Jurkat, Clone E6-1 (cell line): ENCODE measurements around the gene CARD10.
A peak's percentile ranks its signal among the peaks of the same experiment; 100 is the strongest.
"Not testable (repeated sequence)": the region's sequence is repeated elsewhere in the genome, so short reads cannot be mapped to it uniquely, and the experiment has no call there.

Experiments
- DNase-seq: peaks from one replicate; pipeline ENCODE4 v3.0.0-alpha.2; 2011; ENCODE audit warnings: low read depth, low spot score
- H3K4me3 ChIP-seq: 2 replicates; pipeline ENCODE4 v1.5.1; 2011; ENCODE audit warnings: mild to moderate bottlenecking, low read length, control low read depth, moderate library complexity

Gene CARD10

DNA sequence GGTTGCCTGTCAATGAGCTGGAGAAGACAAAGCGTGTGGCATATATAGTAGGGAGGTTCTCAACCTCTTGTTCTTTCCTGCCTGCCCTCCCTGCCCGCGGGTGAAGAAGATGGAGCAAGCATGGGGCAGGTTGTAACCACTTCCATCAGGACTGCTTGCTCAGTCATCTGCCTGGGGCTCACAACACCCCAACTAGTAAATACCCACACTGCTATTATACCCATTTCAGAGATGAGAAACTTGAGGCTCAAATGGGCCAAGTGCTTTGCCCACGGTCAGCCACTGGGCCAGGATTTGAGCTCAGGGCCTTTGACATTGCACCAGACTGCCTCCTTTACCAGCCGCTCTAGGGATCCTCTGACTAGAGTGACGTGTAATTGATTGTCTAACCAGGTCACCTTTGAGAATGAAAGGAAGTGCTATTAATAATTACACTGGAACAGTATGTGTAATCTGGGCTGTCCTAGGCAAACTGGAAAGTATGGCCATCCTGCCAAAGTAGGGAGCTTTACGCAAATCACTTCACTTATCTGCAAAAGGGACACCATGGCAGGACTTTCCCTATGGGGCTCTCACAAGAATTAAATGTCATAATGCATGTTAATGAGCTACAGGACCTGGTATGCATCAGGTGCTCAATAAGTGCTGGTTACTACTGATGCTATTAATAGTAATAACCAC lies 38.2 kb upstream of the CARD10 start:
- no peak overlapping the region for H3K4me3 ChIP-seq
- no peak for DNase-seq

DNA sequence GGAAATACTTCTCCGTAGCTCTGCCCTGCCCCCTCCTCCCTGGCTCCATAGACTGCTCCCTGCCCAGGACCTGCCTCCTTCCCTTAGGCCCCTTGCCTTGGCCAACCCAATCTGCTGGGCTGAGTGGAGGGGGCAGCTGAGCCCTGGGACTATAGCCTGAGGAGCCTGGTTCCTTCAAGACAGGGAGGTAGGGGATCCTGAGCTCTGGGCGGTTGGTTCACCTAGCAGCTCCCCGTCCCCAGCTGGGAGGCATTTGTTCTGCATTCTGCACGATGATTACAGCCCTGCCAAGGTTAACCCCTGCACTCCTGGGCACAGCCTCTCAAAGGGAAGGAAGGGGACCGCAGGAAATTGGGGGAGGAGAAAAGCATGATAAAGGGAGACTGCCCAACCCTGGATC lies 37.5 kb upstream of the CARD10 start:
- H3K4me3 ChIP-seq, result no peak overlapping the region
- no peak for DNase-seq

DNA sequence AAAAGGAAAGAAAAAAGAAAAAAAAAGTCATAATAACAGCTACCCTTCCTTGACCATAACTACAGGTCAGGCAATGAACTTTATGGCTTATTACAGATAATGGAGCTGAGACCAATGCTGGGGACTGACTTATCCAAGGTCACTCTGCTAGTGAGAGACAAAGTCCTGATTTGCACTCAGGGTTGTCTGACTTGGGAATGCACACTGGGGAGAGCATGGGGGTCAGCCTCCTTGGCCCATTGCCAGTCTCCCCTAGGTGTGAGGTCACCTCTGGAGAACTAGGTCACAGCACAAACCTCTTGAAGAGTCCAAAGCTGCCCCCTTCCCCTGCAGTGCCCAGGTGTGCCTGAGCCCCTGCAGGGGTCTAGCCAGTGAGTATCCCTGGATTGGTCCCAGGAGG lies 35.8 kb upstream of the CARD10 start:
- DNase-seq, result no peak
- H3K4me3 ChIP-seq, result no peak overlapping the region

DNA sequence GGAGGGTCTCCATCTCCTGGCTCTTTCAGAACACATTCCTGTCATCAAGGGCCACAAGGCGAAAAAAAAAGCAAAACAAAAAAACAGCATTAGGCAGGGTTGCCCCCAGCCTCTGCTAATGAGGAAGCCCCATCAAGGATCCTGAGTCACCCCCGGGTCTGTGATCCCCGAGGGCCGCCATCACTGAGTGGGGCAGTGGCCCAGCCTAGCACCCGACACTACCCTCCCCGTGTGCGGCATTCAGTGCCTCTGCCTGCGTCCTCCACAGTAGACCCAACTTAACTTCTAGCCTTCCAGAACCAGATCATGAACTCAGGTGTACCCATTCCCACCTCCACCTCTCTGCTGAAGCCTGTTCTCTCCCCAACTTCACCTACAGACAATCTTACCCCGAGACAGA lies 34.5 kb upstream of the CARD10 start:
- H3K4me3 ChIP-seq, result no peak overlapping the region
- DNase-seq, result no peak

DNA sequence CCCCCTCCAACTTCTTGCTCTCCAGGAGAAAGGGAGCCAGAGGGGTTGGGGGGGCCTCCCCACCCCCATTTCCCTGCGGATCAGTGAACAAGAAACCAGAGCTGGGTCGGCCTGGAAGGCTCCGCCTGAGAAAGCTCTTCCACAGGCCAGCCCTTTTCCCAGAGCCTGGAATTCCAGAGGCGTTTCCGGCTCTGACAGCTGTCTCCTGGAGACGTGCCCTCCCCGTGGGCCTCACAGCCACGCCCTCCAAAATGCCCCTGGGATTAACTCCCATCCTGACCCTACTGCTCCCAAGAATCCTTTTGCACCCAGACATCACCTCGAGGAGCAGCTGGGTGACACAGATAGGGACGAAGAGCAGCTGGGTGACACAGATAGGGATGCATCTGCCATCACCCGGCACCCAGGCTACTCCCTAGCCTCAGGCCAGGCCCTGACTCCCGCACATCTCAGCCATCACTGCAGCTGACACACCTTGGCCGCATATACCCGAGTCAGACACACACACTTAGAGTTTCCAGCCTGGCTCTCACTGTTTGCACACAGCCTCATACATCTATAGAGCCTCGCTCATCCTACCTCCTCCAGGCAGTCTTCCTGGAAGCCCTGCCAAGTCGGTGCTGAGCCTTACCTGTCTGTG lies 33.4 kb upstream of the CARD10 start:
- DNase-seq, result no peak

DNA sequence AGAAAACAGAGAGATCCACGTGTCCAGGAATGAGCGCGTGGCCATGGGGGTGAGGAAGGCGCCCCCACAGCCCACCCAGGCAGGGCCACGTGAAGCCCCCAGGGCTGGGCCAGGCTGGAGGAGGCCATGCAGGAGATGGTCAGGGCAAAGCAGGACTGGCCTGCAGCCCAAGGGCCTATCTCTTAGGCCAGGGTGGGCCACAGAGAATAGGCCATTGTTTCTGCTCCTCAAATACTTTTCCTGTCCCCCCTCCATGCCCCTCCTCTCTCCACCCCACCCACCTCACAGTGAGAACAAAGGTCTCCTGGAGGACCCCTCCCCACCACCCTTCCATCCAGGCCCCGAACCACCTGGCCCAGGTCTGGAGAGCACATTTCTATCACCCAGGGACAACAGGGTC lies 32.8 kb upstream of the CARD10 start:
- no peak overlapping the region for H3K4me3 ChIP-seq
- no peak for DNase-seq

More for the DNA sequence above, 33.4 kb upstream of the CARD10 start:
- no peak overlapping the region for H3K4me3 ChIP-seq

DNA sequence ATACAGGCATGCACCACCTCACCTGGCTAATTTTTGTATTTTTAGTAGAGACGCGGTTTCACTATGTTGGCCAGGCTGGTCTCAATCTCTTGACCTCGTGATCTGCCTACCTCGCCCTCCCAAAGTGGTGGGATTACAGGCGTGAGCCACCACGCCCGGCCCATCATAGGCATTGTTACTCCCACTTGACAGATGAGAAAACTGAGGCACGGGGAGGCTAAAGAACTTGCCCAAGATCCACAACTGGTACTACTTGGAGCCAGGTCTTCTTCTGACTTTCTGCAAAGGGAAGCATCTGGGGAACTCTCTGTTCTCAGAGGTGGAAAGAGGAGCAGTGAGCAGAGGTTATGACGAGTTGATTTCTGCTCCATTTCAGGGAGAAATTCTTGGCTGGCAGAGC lies 31.7 kb upstream of the CARD10 start:
- not testable (repeated sequence) for DNase-seq, H3K4me3 ChIP-seq

DNA sequence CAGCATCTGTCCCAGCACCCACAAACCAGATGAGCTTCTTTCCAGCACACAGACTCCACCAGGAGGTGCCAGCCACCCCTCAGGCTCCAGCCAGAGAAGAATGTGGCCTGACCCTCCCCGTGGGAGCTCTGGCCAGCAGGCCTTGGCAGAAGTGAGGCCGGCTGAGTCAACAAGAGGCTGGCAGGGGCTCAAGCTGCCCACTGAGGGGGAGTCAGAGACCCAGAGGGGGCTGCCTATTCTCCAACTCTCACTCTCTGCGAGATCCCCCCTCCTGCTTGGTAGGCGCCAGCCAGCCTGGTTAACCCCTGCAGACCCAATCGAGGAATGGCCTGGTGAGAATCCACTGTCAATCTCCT lies 30.5 kb upstream of the CARD10 start:
- no peak overlapping the region for H3K4me3 ChIP-seq
- DNase-seq, result no peak

DNA sequence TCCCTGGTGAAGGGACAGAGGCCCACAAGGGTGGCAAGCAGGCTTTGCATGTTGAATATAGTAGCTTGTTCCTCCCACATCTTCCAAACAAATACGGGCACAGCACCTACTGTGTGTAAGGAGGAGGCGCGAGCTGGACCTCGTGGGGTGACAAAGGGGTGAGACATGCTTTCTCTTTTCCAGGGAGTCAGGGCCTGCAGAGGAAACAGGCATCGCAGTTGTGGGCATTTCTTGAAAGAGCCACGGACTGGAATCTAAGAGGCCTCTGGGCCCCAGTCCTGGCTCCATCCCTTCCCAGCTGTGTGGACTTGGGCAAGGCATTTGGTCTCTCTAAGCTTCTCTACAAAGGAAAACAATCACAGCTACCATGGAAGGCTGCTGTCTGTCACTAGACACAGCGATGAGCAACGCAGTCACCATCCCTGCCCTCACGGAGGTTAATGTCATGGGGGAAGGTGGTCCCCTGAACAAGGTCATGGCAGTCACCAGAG lies 28.1 kb upstream of the CARD10 start:
- no peak overlapping the region for H3K4me3 ChIP-seq
- DNase-seq, result no peak

DNA sequence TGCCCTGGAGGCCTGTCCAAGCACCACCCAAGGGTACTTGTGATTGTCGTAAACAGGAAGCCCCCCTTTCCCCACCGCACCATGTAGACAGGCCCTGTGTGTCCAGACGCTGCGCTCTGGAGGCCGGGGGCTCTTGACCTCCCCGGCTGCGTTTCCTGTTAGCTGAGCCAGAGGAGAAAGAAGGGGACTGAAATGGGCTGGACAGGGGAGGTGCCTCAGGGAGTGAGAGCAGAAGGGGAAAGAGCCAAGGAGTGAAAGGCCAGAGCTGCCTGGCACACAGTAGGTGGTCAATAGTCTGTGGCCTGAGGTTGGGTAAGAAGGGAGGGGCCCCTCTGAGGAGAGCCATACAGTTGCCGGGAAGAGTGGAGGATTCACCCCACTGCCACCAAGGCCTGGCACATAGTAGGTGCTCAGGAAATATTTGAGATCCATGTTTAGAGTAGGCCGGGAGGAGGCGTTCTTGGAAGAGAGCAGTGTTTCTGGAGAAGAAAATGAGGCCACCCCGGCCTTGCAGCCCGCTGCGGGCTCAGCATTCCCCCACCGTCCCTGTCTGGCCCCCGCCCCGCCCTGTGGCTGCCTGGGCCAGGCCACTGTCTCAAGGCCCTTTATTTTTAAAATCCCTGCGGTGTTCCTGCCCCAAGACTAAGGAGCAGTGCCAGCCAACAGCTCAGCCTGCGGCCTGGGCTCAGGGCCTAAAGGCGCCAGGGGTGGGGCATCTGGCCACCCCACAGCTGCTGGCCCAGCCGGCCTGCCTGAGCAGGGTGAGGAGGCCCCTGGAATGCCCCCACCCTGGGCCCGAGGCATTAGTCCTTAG lies 27.4 kb upstream of the CARD10 start:
- no peak overlapping the region for H3K4me3 ChIP-seq
- DNase-seq, result no peak

DNA sequence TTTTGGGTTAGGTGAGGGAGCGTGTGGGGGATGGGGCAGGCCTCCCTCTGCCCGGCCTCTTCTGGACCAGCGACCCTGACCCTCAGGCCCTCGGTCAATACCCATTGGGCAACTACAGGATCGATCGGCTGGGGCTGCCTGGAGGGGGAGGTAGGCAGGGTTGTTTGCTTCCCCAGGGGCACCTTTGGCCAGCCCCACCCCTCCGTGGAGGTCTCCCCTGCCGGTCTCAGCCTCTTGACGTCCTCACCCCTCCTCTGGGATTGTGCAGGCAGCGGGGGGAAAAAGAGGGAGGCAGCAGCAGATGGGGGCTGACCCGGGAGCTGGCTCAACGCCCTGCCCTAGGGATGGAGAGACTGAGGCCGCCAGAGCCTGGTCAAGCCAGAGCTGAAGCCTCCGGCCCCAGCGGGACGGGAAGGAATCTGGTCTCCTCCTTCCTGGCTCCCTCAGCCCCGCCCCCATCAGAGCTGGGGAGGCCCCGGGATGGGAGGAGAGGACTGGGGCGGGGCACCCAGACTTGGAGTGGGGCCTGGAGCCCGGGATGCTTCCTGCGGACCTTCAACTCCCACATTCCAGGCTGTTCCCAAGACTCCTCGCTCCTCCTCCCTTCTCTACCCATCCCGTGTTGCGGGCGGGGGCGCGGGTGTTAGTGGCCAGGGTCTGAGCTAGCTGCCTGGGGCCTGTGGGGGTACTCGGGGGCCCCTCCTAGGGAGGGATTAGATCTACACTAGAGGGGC lies 26.7 kb upstream of the CARD10 start:
- H3K4me3 ChIP-seq, result no peak overlapping the region

DNA sequence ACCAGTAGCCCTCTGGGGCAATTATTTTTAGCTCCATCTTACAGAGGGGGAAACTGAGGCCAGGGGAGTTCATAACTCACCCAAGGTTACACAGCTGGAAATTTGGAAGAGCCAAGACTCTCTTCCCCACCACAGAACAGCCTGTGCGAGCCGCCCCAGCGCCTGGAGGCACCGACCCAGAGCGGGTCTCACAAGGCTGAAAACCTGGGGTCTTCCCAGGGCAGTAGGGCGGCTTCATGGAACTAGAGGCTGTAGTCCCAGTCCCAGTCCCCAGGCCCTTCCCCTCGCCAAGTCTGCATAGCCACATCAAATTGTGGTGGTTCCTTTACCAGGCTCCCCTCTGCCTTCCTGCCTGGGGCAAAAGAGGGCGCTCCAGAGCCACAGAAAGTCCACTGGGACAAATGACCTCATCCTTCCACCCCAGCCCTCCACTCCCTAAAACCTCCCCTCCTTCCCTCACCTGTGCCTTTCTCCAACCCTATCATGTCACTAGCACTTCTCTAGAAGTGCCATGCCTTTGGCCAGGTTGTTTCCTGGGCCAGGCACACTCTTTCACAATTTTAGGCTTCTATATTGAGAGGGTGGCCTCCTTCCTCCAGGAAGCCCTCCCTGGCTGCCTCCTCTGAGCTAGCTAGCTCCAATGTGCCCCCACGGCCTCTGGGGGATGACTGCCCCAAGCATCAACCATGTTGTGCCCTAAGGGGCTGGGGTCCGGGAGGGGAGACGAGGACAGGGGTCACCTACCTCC lies 25.9 kb upstream of the CARD10 start:
- no peak overlapping the region for H3K4me3 ChIP-seq
- DNase-seq, result no peak

More for the DNA sequence above, 26.7 kb upstream of the CARD10 start:
- DNase-seq, result no peak

DNA sequence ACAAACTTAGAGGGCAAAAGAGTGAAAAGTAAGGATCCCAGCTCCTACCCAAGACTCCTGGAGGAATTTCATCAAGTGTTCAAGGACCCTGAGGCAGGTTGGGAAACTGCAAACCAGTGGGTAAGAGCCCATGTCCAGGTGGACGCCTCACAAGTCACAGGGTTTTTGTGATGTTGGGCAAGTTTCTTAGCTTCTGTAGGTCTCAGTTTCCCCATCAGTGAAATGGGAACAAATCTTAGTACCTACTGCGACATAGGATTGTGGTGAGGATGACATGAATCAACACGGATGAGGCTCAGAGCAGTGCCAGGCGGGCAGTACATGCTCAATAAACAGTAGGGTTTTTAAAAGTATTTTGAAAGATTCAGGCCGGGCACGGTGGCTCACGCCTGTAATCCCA lies 23.7 kb upstream of the CARD10 start:
- no peak overlapping the region for H3K4me3 ChIP-seq
- DNase-seq, result no peak

DNA sequence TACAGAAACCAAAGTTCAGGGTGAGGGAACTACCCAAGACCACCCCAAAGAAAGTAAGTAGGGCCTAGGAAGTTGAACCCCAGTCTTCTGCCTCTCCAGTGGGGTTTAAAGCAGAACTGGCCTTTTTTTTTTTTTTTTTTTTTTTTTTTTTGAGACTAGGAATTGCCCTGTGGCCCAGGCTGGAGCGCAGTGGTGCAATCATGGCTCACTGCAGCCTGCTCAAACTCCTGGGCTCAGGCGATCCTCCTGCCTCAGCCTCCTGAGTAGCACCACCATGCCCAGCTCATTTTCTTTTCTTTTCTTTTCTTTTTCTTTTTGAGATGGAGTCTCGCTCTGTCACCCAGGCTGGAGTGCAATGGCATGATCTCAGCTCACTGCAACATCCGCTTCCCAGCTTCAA lies 23.2 kb upstream of the CARD10 start:
- H3K4me3 ChIP-seq, DNase-seq: not testable (repeated sequence)

DNA sequence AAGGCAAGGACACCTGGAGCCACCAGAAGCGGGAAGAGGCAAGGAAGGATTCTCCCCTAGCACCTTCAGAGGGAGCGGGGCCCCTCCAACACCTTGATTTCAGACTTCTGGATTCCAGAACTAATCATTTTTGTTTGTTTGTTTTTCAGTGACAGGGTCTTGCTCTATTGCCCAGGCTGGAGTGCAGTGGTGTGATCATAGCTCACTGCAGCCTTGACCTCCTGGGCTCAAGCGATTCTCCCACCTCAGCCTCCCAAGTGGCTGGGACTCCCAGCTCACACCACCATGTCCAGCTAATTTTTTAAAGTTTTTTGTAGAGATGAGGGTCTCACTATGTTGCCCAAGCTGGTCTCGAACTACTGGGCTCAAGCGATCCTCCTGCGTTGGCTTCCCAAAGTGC lies 20.6 kb upstream of the CARD10 start:
- not testable (repeated sequence) for H3K4me3 ChIP-seq, DNase-seq

DNA sequence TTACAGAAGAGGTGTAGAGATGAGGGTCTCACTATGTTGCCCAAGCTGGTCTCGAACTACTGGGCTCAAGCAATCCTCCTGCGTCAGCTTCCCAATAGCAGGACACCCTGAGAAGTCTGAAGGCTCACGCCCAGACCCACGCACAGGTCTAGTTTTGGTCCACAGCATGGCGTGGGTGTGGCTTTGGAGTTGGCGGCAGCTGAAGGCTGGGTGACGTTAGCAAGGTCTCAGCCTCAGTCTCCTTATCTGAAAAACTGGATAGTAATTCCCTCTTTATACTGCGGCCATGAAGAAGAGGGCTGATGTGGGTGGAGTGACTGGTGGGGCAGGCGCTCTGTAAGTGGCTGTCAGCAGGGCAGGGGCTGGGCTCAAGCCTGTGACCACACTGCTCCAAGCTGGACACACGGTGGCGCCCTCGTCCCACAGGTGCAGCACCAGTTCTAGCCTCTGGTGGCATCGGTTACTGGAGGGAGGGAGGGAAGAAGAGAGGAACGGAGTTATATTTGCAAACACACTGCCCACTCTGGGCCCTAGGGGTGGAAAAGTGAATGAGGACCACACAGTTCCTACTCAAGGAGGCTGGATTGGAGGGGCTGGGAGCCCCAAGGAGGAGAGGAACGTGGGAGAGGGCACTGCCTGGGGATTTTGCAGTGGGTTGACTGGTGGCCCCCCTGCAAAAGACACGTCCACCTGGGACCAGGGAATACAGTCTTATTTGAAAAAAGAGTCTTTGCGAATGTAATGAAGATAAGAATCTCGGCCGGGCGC lies 19.6 kb upstream of the CARD10 start:
- DNase-seq, result peak; percentile 82

DNA sequence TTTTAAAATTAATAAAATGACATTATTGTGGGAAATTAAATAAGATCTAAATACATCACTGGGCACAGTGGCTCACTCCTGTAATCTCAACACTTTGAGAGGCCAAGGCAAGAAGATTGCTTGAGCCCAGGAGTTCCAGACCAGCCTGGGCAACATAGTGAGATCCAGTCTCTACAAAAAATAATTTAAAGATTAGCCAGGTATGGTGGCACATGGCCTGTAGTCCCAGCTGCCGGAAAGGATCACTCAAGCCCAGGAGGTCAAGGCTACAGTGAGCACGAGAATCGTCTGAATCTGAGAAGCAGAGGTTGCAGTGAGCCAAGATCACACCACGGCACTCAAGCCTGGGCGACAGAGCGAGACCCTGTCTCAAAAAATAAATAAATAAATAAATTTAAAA lies 15.9 kb upstream of the CARD10 start:
- no peak for DNase-seq
- H3K4me3 ChIP-seq, result no peak overlapping the region

More for the DNA sequence above, 19.6 kb upstream of the CARD10 start:
- H3K4me3 ChIP-seq, result no peak overlapping the region

DNA sequence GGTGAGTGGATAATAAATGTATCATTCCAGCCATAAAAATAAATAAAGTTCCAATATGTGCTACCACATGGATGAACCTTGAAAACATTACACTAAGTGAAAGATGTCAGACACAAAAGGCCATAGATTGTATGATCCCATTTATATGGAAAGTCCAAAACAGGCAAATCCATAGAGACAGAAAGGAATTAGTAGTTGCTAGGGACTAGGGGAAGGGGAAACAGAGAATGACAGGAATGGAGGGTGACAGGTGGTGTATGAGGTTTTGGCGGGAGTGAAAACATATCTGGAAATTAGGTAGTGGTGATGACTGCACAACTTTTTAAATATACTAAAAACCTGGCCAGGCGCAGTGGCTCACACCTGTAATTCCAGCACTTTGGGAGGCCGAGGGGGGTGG lies 15.2 kb upstream of the CARD10 start:
- DNase-seq, result no peak
- no peak overlapping the region for H3K4me3 ChIP-seq
